K562 (cell line): ENCODE results near the gene RNF222. TPM values are rescaled to one million over a fixed set of nuclear protein-coding genes. Genes with fewer than 3 reads are reported as not detected.

Experiments used
- ATAC-seq: fragments of 200-7000 bp; cut with Tn5 transposase; 3 replicates; pipeline ENCODE4 v1.9.1; 2020; ENCODE audit warnings: moderate library complexity
- BruUV-seq: library from RNA; stranded (reverse); fragments of 400-500 nt; replicated peaks from 2 replicates; lab custom pipeline; 2021; lab: Mats Ljungman, UMichigan
- CTCF ChIA-PET: fragments of 300-600 bp; formaldehyde crosslinking; extraction: SDS; loops from one replicate; lab custom pipeline; 2021; ENCODE audit warnings: low intra/inter-chr PET ratio; lab: Yijun Ruan, JAX
- POLR2A ChIA-PET: fragments of 300-600, 350-650 bp; sonication (Branson Sonifier 250); formaldehyde crosslinking; extraction: SDS; loops from one replicate; lab custom pipeline; 2021; ENCODE audit warnings: antibody characterized with exemption, inconsistent platforms; lab: Yijun Ruan, JAX
- DNase-seq, 4 experiments: peaks; one replicate each; pipeline versions ENCODE4 v3.0.0 to v3.0.0-alpha.2; 2011 to 2018; ENCODE audit warnings: low spot score in 3 of 4, mixed read lengths in 3 of 4; ENCODE audit errors: extremely low read depth in 1 of 4
- FAIRE-seq: peaks from 2 replicates; lab custom pipeline; 2011; peaks lifted over from hg19 to GRCh38; lab: Jason Lieb, UNC
- H2AFZ ChIP-seq: 2 replicates; pipeline ENCODE4 v1.6.0; 2011; ENCODE audit warnings: low read depth, low read length, control low read depth, inconsistent platforms
- H3K27ac ChIP-seq: fragments of 200-600 bp; 3 replicates; pipeline ENCODE4 v1.8.0; 2011; ENCODE audit warnings: low read depth, mild to moderate bottlenecking, control low read depth, inconsistent platforms, low read length, moderate library complexity, mixed read lengths; ENCODE audit errors: extremely low read depth
- H3K27me3 ChIP-seq, 2 experiments: fragments of 300-600 bp in 1 of 2; 2 replicates in 1 of 2; 3 replicates in 1 of 2; pipeline versions ENCODE4 v1.6.0 to v1.8.0; 2011; ENCODE audit warnings: inconsistent platforms in 2 of 2, low read length in 2 of 2, mild to moderate bottlenecking in 1 of 2, mixed read lengths in 1 of 2, moderate library complexity in 1 of 2; ENCODE audit not compliant: control insufficient read depth in 2 of 2, insufficient read depth in 2 of 2
- H3K36me3 ChIP-seq: fragments of 300-600 bp; 3 replicates; pipeline ENCODE4 v1.8.0; 2011; ENCODE audit warnings: mild to moderate bottlenecking, low read length, inconsistent platforms; ENCODE audit not compliant: control insufficient read depth, insufficient read depth
- H3K4me1 ChIP-seq, 2 experiments: fragments of 200-600 bp in 1 of 2; replicated peaks in 1 of 2; 2 replicates in 1 of 2; 3 replicates in 1 of 2; pipeline versions ENCODE4 v1.5.1 to v1.8.0; 2011; ENCODE audit warnings: inconsistent platforms in 2 of 2, low read length in 2 of 2, mild to moderate bottlenecking in 1 of 2, mixed read lengths in 1 of 2, moderate library complexity in 1 of 2; ENCODE audit not compliant: control insufficient read depth in 2 of 2, insufficient read depth in 2 of 2
- H3K4me2 ChIP-seq: 2 replicates; pipeline ENCODE4 v1.6.1; 2011; ENCODE audit warnings: low read length, control low read depth, inconsistent platforms, mixed read lengths; ENCODE audit not compliant: insufficient read depth
- H3K4me3 ChIP-seq: fragments of 200-600 bp; sonication (generic), shearing (Covaris generic); 2 replicates; pipeline ENCODE4 v1.5.1; 2016; ENCODE audit warnings: control low read depth, inconsistent platforms
- H3K79me2 ChIP-seq: fragments of 200-600 bp; 3 replicates; pipeline ENCODE4 v1.8.0; 2011; ENCODE audit warnings: low read length, inconsistent platforms; ENCODE audit not compliant: control insufficient read depth, insufficient read depth
- H3K9ac ChIP-seq, 2 experiments: 2 replicates each; pipeline versions ENCODE4 v1.6.0 to v1.6.1; 2011; ENCODE audit warnings: low read depth in 2 of 2, low read length in 2 of 2, control low read depth in 1 of 2, inconsistent platforms in 1 of 2, mild to moderate bottlenecking in 1 of 2, mixed read lengths in 1 of 2; ENCODE audit not compliant: insufficient read depth in 1 of 2
- H3K9me1 ChIP-seq: one replicate; pipeline ENCODE4 v1.6.0; 2011; ENCODE audit warnings: inconsistent platforms, mild to moderate bottlenecking, low read length, moderate library complexity; ENCODE audit not compliant: control insufficient read depth, insufficient read depth
- H3K9me3 ChIP-seq: replicated peaks from 2 replicates; pipeline ENCODE4 v1.5.1; 2011; ENCODE audit warnings: low read depth, low read length, inconsistent platforms; ENCODE audit not compliant: control insufficient read depth, insufficient read depth
- H4K20me1 ChIP-seq: replicated peaks from 2 replicates; pipeline ENCODE4 v1.6.1; 2011; ENCODE audit warnings: low read length, inconsistent platforms, mixed read lengths; ENCODE audit not compliant: control insufficient read depth, insufficient read depth
- L3MBTL2 ChIP-seq: fragments of 450-650 bp; IDR thresholded peaks from 2 replicates; pipeline ENCODE4 v1.6.1; 2016; ENCODE audit warnings: mild to moderate bottlenecking, moderate library complexity
- NRF1 ChIP-seq, 2 experiments: fragments of 450-650 bp; IDR thresholded peaks in 1 of 2; conservative IDR thresholded peaks in 1 of 2; 2 replicates each; pipeline ENCODE4 v1.6.1; 2014; ENCODE audit warnings: mild to moderate bottlenecking in 2 of 2
- PRDM10 ChIP-seq: fragments of 450-650 bp; IDR thresholded peaks from 2 replicates; pipeline ENCODE4 v1.6.1; 2018; ENCODE audit not compliant: partially characterized antibody
- ZFP91 ChIP-seq: sonication (generic); formaldehyde crosslinking; IDR thresholded peaks from 2 replicates; pipeline ENCODE4 v1.8.0; 2022; ENCODE audit warnings: mild to moderate bottlenecking, missing genetic modification reagents
- ZNF121 ChIP-seq: sonication (generic); formaldehyde crosslinking; conservative IDR thresholded peaks from 2 replicates; pipeline ENCODE4 v1.8.0; 2022; ENCODE audit warnings: missing genetic modification reagents
- ZNF197 ChIP-seq: fragments of 200-800 bp; sonication (Bioruptor generic); IDR thresholded peaks from 2 replicates; pipeline ENCODE4 v1.6.1; 2016; ENCODE audit warnings: low read depth, missing genetic modification characterization, missing compliant biosample characterization
- ZNF354B ChIP-seq: fragments of 250-450 bp; sonication (Bioruptor Pico); IDR thresholded peaks from 2 replicates; pipeline ENCODE4 v1.4.0; 2020
- WGBS: fragments of 100-300 bp; shearing (Covaris generic); methylation state at CpG from one replicate; pipeline ENCODE4 v1.1.6; 2016; ENCODE audit warnings: low coverage, mixed read lengths; ENCODE audit not compliant: insufficient coverage; ENCODE audit errors: missing lambda C conversion rate; 5-methylcytosine and 5-hydroxymethylcytosine counted together
- in situ Hi-C: fragments of 300-500 bp; cut with MboI; formaldehyde crosslinking; loops from 4 replicates; pipeline ENCODE4 v1.15.0; 2018; ENCODE audit warnings: inconsistent platforms, mixed read lengths
- intact Hi-C: fragments of 100-400 bp; cut with micrococcal nuclease; formaldehyde crosslinking; loops from 2 replicates; pipeline ENCODE4 v1.14.2; 2022
- polyA plus RNA-seq, 8 experiments: library from polyadenylated mRNA; depleted of rRNA in 4 of 8; stranded (reverse) in 5 of 8; unstranded in 3 of 8; fragments of >200 nt; fragmentation: Nextera tagmentation in 2 of 8; fragmentation: Illumina TruSeq in 1 of 8; extraction: Ambion mirVana in 2 of 8; extraction: Trizol in 1 of 8; gene quantifications; 2 replicates each; pipeline versions ENCODE4 v1.2.1 to v1.2.3, GENCODE V29; 2011 to 2014; ENCODE audit warnings: inconsistent platforms in 1 of 8, missing spikeins in 1 of 8
- total RNA-seq, 7 experiments: library from RNA; depleted of rRNA in 6 of 7; stranded (reverse); fragments of >200 nt in 6 of 7; fragmentation: Illumina TruSeq in 2 of 7; extraction: Trizol in 2 of 7; gene quantifications; 2 replicates each; pipeline versions ENCODE4 v1.2.1 to v1.2.3, GENCODE V29; 2011 to 2021; ENCODE audit warnings: low replicate concordance in 1 of 7

Gene RNF222
- total and polyA plus RNA-seq, 9 of the 15 experiments (the other 6 are each of a cell fraction or from before 2014, with no cell fraction given), result not detected

DNA sequence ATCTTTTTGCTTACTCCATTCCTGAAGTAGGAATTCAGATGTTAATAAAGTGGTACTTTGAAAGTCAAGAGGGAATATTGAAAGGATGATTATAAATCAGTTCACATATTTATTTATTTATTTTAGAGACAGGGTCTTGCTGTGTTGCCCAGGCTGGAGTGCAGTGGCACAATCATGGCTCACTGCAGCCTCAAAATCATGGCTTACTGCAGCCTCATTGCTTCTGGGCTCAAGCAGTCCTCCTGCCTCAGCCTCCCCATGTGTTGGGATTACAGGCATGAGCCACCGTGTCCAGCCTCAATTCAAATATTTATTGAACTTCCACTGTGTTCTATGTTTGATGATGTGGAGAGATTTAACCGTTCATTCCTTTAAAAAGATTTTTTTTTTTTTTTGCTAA is 44.7 kb upstream of the RNF222 start:
- H3K9ac ChIP-seq, result no peak overlapping the region
- no peak overlapping the region for H3K27ac ChIP-seq
- H3K4me1 ChIP-seq, result no peaks in the 10 kb centered on the region; a peak in 3 of 5 replicates
- no peak overlapping the region for H2AFZ ChIP-seq
- H3K4me2 ChIP-seq, result no peak overlapping the region
- TF ChIP-seq ZNF121 (CRISPR knock-in tag) (peak; percentile 33; the same call in 1 of the 2 replicates), ZNF197 (CRISPR knock-in tag) (no peak), NRF1 (conservative IDR thresholded peaks at IDR 0.05 in 1 of 2, IDR thresholded peaks at IDR 0.05 in 1 of 2) (no peak)
- TF ChIP-seq, all 486 proteins: peak for 1
- ATAC-seq (no peak), DNase-seq (no peak), FAIRE-seq (no peak)
- in situ Hi-C loops (no loop called here), intact Hi-C loops (no loop called here)
- Histone ChIP-seq H3K27me3 (no peaks in the 10 kb centered on the region), H3K79me2 (peaks cover 50% of the 10 kb centered on the region), H4K20me1 (no peaks in the 10 kb centered on the region), H3K4me3 (no peak overlapping the region), H3K9me3 (no peaks in the 10 kb centered on the region), H3K9me1 (no peaks in the 10 kb centered on the region), H3K36me3 (peaks cover 45% of the 10 kb centered on the region)
- BruUV-seq, result no TSS peak
- ChIA-PET POLR2A (interaction anchor here (0.6 to 0.7 kb wide), 2 partner anchors 9 to 34 kb away, joined by 3 read pairs; no protein-coding TSS in a partner anchor), CTCF (no interaction called here)
- WGBS, result 82% methylated on average over 2 of the region's 2 CpGs

- H4K20me1 ChIP-seq, result no peaks in the 10 kb centered on the region
These were observed 44.1 kb upstream of the RNF222 start for GRCh38 chr17:8441690-8442089.

More at GRCh38 chr17:8441690-8442089, 44.1 kb upstream of the RNF222 start:
- peaks cover 40% of the 10 kb centered on the region for H3K36me3 ChIP-seq
- no TSS peak for BruUV-seq
- H3K9ac ChIP-seq, result no peak overlapping the region
- no peak overlapping the region for H3K4me3 ChIP-seq
- TF ChIP-seq L3MBTL2, result no peak
- no peak for TF ChIP-seq ZNF354B
- TF ChIP-seq ZFP91 (CRISPR knock-in tag), result no peak
- no peak for TF ChIP-seq PRDM10
- ATAC-seq (peak; percentile 40), DNase-seq (no peak), FAIRE-seq (no peak)
- H2AFZ ChIP-seq, result no peak overlapping the region
- no peaks in the 10 kb centered on the region for H3K9me3 ChIP-seq
- intact Hi-C loops, result no loop called here
- in situ Hi-C loops, result no loop called here
- no peak overlapping the region for H3K4me2 ChIP-seq
- ChIA-PET POLR2A (interaction anchor here (0.6 kb wide), 1 partner anchor 10 kb away, joined by 3 read pairs; no protein-coding TSS in a partner anchor), CTCF (no interaction called here)
- no peak overlapping the region; the same call in 2 of the 3 replicates for H3K27ac ChIP-seq
- no peaks in the 10 kb centered on the region for H3K27me3 ChIP-seq
- WGBS, result 73% methylated on average over 2 of the region's 2 CpGs
- H3K9me1 ChIP-seq, result no peaks in the 10 kb centered on the region
- H3K79me2 ChIP-seq, result peaks cover 56% of the 10 kb centered on the region
- no peaks in the 10 kb centered on the region; a peak in 3 of 5 replicates for H3K4me1 ChIP-seq
